Psoas muscle (tissue), 8 donors: Measurements from ENCODE around the gene ZNF444. TPM values are rescaled to one million over a fixed set of nuclear protein-coding genes. Genes with fewer than 3 reads are reported as not detected.
"Not testable (repeated sequence)": the region's sequence is repeated elsewhere in the genome, so short reads cannot be mapped to it uniquely, and the experiment has no call there.

ENCODE experiments used
- ATAC-seq, 4 donors: fragments of 200-7000 bp; cut with Tn5 transposase; one replicate each; pipeline ENCODE4 v1.9.1; 2020; ENCODE audit warnings: moderate library complexity in 3 of 4, mild to moderate bottlenecking in 2 of 4
- DNase-seq, 2 donors: peaks; one replicate each; pipeline ENCODE4 v3.0.0-alpha.2; 2020
- H3K27ac ChIP-seq: fragments of 200-600 bp; one replicate; pipeline ENCODE4 v1.8.0; 2022
- H3K27me3 ChIP-seq, 3 donors: fragments of 200-600 bp in 1 of 3; one replicate each; pipeline versions ENCODE4 v1.6.1 to v1.8.0; 2013 to 2022; ENCODE audit warnings: low read length in 2 of 3, mild to moderate bottlenecking in 2 of 3, moderate library complexity in 1 of 3; ENCODE audit not compliant: insufficient read depth in 3 of 3
- H3K36me3 ChIP-seq, 2 donors: fragments of 200-600 bp in 1 of 2; one replicate each; pipeline versions ENCODE4 v1.6.1 to v1.8.0; 2013 to 2022; ENCODE audit warnings: low read depth in 1 of 2, mild to moderate bottlenecking in 1 of 2, moderate library complexity in 1 of 2; ENCODE audit not compliant: insufficient read depth in 1 of 2
- H3K4me1 ChIP-seq: fragments of 200-600 bp; one replicate; pipeline ENCODE4 v1.8.0; 2022
- H3K4me3 ChIP-seq: fragments of 200-600 bp; one replicate; pipeline ENCODE4 v1.8.0; 2022; ENCODE audit warnings: mild to moderate bottlenecking
- H3K9me3 ChIP-seq: fragments of 200-600 bp; one replicate; pipeline ENCODE4 v1.8.0; 2022
- WGBS, 3 donors: extraction: QIAGEN DNeasy Blood & Tissue Kit; methylation state at CpG; one replicate each; pipeline versions ENCODE4 v1.1.6 to v1.1.7; 2013; 5-methylcytosine and 5-hydroxymethylcytosine counted together
- intact Hi-C, 2 donors: fragments of 100-400 bp; cut with DNase I; formaldehyde crosslinking; loops; one replicate each; pipeline versions ENCODE4 v1.11.0 to v1.14.2; 2022
- polyA plus RNA-seq, 3 donors: library from polyadenylated mRNA; stranded (reverse); fragments of 200-250 nt; gene quantifications; one replicate each; pipeline ENCODE4 v1.2.3, GENCODE V29; 2013
- total RNA-seq, 4 donors: library from RNA; stranded (reverse); fragmentation: NEBNext Ultra II Directional in 2 of 4; extraction: Animal tissue kit (Norgen Biotek cat#: 25700) in 2 of 4; gene quantifications; one replicate each; pipeline versions ENCODE4 v1.2.1 to v1.2.4, GENCODE V29; 2021 to 2023
- TF ChIP-seq, protein P1 (sequence below): fragments of 200-600 bp; IDR thresholded peaks from one replicate; pipeline ENCODE4 v1.8.0; 2022; ENCODE audit warnings: antibody characterized with exemption
- donor health status: healthy with polysubstance abuse.
- donor health status: DM: no; HTN: no; CAD: no; lungs with moderate emphysema.
- donor health status: Bipolar disorder and iron deficiency.
- donor health status: healthy.
- donor health status: DM: yes; HTN: yes; CAD: no.
- donor health status: DM: no; HTN: no; CAD: no.
- donor health status: DM: no; HTN: no; CAD: no.
- donor health status: DM: yes; HTN: yes; CAD: no.

The ZNF444 gene
- total and polyA plus RNA-seq, 7 donors, result 12.0 to 22.4 (median 16.4) TPM

DNA sequence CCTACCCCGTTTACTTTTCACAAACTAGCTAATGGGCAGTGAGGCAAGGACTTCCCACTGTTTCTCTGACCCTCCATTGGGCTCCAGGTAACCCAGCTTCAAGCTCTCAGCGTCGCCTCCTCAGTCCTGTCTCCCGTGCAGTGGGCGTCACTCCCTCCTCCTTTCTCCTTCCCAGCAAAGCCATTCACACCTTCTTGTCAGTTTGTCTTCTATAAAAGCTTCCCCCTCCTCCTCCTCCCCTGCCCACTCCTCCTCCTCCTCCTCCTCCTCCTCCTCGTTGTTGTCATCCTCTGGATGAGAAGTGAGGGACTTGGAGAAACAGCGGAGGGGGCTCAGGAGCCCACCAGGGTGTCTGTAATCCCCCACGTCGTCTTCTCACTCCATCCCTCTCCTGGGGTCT lies 33.0 kb downstream of the ZNF444 start:
- TF ChIP-seq, protein P1, sequence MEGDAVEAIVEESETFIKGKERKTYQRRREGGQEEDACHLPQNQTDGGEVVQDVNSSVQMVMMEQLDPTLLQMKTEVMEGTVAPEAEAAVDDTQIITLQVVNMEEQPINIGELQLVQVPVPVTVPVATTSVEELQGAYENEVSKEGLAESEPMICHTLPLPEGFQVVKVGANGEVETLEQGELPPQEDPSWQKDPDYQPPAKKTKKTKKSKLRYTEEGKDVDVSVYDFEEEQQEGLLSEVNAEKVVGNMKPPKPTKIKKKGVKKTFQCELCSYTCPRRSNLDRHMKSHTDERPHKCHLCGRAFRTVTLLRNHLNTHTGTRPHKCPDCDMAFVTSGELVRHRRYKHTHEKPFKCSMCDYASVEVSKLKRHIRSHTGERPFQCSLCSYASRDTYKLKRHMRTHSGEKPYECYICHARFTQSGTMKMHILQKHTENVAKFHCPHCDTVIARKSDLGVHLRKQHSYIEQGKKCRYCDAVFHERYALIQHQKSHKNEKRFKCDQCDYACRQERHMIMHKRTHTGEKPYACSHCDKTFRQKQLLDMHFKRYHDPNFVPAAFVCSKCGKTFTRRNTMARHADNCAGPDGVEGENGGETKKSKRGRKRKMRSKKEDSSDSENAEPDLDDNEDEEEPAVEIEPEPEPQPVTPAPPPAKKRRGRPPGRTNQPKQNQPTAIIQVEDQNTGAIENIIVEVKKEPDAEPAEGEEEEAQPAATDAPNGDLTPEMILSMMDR, result no peak
- no peak overlapping the region for H3K27ac ChIP-seq
- H3K36me3 ChIP-seq, result no peaks in the 10 kb centered on the region
- no peaks in the 10 kb centered on the region for H3K4me1 ChIP-seq
- no peak overlapping the region for H3K4me3 ChIP-seq
- intact Hi-C loops, result no loop called here
- WGBS, 3 donors, result 6 to 10% (median 9%) methylated on average over 8 to 9 of the region's 9 CpGs
- ATAC-seq, result no peak
- no peak for DNase-seq
- peaks cover 0 to 27% (median 9%) of the 10 kb centered on the region in 3 donors for H3K27me3 ChIP-seq
- no peaks in the 10 kb centered on the region for H3K9me3 ChIP-seq

DNA sequence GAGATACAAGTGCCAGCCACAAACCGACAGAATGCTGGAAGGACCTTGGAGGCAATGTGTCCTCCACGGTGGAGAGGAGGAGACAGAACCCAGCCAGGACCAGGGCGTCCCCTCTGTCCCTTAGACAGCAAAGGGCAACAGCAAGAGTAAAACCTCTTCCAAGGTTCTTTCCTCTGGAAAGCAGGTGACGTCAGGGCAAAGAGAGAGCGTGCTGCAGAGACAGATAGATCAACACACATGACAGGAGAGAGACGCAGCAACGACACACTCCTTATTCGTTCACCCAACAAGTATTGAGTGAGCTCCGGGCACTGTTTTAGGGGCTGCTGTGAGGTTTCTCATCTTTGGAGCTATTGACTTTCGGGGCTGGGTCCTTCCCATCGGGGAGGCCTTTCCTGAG lies 33.5 kb downstream of the ZNF444 start:
- intact Hi-C loops, result no loop called here
- ATAC-seq (no peak), DNase-seq (no peak)
- H3K4me1 ChIP-seq, result no peaks in the 10 kb centered on the region
- no peak overlapping the region for H3K27ac ChIP-seq
- no peak overlapping the region for H3K4me3 ChIP-seq
- H3K9me3 ChIP-seq, result no peaks in the 10 kb centered on the region
- no peaks in the 10 kb centered on the region for H3K36me3 ChIP-seq
- peaks cover 0 to 27% (median 9%) of the 10 kb centered on the region in 3 donors for H3K27me3 ChIP-seq
- TF ChIP-seq, protein P1, result no peak
- WGBS, 3 donors, result 33 to 38% (median 33%) methylated on average over 11 of the region's 11 CpGs

DNA sequence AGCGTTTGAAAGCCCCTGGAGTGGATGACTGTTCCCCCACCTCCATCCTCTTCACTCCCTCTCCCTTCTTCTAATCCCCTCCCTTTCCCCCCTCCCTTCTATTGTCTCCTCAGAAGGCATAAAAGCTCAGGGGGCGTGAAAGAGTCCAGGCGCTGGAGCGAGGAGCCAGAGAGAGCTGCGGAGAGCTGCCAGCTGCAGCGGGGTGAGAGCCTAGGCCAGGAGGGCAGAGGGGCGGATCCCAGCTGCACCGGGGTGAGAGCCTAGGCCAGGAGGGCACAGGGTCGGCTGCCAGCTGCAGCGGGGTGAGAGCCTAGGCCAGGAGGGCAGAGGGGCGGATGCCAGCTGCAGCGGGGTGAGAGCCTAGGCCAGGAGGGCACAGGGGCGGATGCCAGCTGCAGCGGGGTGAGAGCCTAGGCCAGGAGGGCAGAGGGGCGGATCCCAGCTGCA lies 34.8 kb downstream of the ZNF444 start, which contains the start of gene GALP:
Gene GALP, plus strand, starts transcription at position 148 of the 447 bp plus-strand sequence. CDS start 1,101 bp downstream, outside the sequence.
- H3K9me3 ChIP-seq, H3K4me3 ChIP-seq, DNase-seq, intact Hi-C loops, H3K4me1 ChIP-seq, ATAC-seq, H3K27ac ChIP-seq, H3K36me3 ChIP-seq: not testable (repeated sequence)
- H3K27me3 ChIP-seq, result peaks cover 0 to 27% (median 9%) of the 10 kb centered on the region in 3 donors
- 29 to 36% (median 30%) methylated on average over 13 to 15 of the region's 15 CpGs for WGBS, 3 donors

DNA sequence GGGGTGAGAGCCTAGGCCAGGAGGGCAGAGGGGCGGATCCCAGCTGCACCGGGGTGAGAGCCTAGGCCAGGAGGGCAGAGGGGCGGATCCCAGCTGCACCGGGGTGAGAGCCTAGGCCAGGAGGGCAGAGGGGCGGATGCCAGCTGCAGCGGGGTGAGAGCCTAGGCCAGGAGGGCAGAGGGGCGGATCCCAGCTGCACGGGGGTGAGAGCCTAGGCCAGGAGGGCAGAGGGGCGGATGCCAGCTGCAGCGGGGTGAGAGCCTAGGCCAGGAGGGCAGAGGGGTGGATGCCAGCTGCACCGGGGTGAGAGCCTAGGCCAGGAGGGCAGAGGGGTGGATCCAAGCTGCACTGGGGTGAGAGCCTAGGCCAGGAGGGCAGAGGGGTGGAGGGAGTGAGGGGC lies 35.2 kb downstream of the ZNF444 start:
- H3K36me3 ChIP-seq, H3K4me3 ChIP-seq, H3K27ac ChIP-seq, H3K4me1 ChIP-seq, ATAC-seq, H3K9me3 ChIP-seq, intact Hi-C loops, DNase-seq: not testable (repeated sequence)
- 50 to 80% (median 71%) methylated on average over 3 to 10 of the region's 11 CpGs for WGBS, 3 donors
- H3K27me3 ChIP-seq, result peaks cover 0 to 27% (median 9%) of the 10 kb centered on the region in 3 donors

DNA sequence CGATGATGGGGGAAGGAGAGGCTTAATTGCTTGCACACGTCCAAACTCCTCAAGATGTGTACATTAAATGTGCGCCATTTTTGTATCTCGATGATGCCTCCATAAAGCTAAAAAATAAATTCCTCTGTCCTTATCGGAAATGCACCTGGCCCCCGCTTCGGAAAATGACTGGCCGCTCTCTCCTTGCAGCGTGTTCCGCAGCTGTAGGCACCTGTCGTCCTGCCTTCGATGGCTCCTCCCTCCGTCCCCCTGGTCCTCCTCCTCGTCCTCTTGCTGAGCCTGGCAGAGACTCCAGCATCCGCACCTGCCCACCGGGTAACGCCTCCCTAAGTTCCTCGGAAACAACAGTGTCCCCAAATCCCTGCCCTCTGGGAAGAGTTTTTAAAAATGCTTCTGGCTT lies 35.8 kb downstream of the ZNF444 start:
- Histone ChIP-seq H3K36me3 (no peaks in the 10 kb centered on the region), H3K27me3 (peaks cover 0 to 27% (median 9%) of the 10 kb centered on the region in 3 donors), H3K4me1 (no peaks in the 10 kb centered on the region), H3K9me3 (no peaks in the 10 kb centered on the region), H3K27ac (no peak overlapping the region), H3K4me3 (no peak overlapping the region)
- TF ChIP-seq, protein P1, result no peak
- no peak for DNase-seq
- 43 to 49% (median 44%) methylated on average over 18 of the region's 18 CpGs for WGBS, 3 donors
- intact Hi-C loops, result no loop called here
- no peak for ATAC-seq
